Inflammatory macrophage treated with lipopolysaccharide for 4 hours (primary cell): ENCODE data around the gene CD58.
A peak's percentile ranks its signal among the peaks of the same experiment; 100 is the strongest.

Experiments used
- DNase-seq: peaks from one replicate; pipeline ENCODE4 v3.0.0-alpha.2; 2020

Gene CD58

GRCh38 chr1:116508085-116508983, 62.5 kb downstream of the CD58 start:
- DNase-seq, result peak; percentile 63

DNA sequence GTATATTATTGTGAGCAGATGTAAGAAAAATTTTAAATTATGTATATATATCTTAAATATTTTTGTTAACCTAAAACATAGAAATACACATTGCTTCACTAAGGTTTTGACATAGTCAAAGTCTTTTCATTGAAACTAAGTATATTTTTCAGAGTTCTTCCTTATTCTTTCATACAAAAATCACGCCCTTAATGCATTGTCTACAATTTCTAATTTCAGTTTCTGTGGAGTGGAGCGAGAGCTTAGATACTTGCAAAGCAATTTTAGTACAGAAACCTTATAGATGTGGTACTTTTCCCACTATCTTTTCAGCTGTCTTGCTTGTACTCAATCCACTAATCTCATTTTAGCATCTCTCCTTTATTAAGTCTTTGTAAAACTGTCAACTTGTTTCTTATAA, 63.2 kb downstream of the CD58 start:
- peak; percentile 81 for DNase-seq

- no peak for DNase-seq
Observed at GRCh38 chr1:116506132-116507004, 64.5 kb downstream of the CD58 start.

DNA sequence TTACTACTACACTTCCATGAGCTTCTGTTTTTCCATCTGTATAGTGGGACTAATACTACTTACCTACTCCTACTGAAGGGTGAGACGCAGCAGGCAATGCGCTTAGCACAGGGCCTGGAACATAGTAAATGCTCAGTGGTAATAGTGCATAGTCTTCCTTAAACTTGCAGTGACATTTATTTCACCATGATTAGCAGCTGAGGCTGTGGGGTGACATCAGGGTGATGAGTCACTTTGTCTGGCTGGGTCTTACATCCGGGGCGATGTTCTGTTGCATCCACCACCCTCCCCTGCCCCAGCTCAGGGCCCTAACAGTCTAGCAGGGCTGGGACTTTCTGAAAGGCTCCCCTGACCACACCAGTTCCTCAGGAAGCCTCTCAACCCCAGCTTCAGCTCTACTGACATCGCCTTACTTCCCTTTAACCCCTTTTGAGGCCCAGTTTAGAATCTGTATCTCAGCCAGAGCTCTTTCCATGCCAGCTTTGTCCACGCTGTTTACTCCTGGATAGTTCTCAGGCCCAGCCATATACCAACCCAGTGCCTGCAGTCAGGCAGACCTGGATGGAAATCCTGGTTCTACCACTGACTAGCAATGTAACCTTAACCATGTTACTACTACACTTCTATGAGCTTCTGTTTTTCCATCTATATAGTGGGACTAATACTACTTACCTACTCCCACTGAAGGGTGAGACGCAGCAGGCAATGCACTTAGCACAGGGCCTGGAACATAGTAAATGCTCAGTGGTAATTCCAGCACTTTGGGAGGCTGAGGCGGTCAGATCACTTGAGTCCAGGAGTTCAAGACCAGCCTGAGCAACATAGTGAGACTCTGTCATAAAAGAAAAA, 66.3 kb downstream of the CD58 start:
- DNase-seq, result peak; percentile 99

DNA sequence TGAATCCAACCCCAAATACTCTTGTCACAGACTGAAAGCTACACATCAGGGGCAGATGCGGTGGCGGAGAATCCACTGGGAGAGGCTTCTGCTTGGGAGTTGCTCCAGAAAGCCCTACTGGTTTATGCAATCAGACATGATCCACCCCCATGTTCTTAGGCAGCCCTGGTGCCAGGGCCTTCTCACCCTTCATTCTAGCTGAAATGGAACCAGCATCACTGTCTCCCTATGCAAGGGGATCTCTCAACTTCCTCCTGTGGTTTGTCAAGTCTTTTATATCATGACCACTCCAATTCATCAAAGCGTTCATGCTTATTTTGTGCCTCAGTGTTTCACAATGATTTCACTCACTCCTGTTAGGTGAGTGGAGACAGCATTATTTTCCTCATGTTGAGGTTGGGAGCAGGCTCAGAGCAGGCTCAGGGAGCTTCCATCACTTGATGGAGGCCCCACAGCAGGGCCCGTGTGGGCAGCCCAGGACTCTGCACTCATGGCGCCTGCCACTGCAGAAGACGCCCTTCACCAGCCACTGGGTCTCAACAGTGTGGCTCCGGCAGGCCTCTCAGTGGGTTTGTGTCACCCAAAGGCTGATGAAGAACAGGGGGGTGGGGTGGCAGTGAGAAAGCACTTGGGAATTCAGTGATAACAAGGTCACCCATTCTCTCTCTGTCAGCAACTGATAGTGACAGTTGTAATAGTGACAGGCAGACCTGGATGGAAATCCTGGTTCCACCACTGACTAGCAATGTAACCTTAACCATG, 67.1 kb downstream of the CD58 start:
- DNase-seq, result peak; percentile 95

GRCh38 chr1:116502671-116503314, 68.0 kb downstream of the CD58 start:
- no peak for DNase-seq

GRCh38 chr1:116501870-116502244, 69.0 kb downstream of the CD58 start:
- no peak for DNase-seq

- no peak for DNase-seq
Observed at GRCh38 chr1:116501125-116501869, 69.5 kb downstream of the CD58 start.

DNA sequence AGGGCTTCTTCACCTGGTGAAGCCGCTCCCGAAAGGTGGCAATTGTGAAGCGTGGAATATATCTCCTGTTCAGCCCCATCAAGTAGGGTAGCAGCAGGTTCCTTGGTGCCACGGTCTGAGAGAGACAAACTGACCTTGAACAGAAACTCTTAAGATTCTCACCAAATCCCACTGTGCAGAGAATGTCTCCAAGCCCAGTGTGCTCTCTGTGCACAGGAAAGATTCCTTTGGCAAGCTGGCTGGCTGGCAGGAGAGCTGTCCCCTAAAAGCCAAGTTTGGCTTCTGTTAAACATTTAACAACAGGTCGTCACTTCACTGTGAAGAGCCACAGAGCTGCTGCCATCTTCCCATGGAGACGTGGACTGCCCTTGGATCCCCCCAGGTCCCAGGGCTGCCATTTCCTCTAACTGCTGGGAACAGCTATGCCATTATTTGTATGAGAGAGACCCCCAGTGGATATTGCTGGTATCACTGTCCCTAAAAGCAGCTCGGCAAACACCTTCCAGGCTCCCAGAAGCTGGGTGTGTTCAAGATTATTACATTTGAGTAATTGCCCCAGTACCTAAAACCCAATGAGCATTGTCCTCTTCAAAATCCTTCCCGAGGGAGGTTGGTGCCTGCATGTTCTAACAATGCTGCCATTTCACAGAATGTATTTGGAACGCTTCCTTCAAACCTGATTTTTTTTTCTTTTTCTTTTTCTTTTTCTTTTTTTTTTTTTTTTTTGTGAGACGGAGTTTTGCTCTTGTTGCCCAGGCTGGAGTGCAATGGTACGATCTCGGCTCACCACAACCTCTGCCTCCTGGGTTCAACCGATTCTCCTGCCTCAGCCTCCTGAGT, 71.8 kb downstream of the CD58 start:
- peak; percentile 69 for DNase-seq

DNA sequence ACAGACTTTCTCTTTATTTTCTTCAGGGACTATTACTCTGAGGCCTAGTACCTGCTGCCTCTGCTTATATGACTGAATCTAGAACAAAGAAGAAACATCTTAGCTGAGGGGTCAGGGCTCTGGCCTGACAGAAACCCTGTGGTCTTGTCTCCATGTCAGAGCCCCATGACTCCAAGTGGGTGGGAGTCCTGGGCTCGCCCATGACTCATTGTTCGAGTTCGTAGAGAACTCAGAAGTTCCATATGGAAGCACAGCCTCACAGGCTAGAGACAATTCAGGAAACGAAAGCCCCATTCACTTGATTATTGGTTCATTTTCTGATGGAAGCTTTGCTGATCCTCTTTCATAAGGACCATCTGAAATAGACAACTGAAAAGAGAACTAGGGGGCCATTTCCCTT, 73.2 kb downstream of the CD58 start:
- peak; percentile 99 for DNase-seq

GRCh38 chr1:116496898-116497297, 73.9 kb downstream of the CD58 start:
- no peak for DNase-seq

DNA sequence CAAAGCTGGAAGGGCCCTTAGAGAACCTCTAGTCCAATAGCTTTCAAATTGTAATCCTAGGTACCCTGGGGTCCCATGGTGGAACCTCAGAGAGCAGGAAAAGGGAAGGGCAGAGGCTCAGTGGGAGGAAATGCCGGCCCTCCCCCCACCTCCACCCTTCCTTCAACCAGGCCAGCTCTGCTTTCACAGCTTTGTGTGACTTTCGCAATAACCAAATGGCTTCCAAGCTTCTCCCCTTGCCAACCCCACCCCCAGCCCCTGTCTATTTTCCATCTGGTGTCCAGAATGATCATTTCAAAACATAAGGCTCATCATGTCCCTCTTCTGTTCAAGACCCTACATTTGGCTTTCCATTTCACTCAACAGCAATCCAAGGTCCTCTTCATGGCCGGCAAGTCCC, 74.4 kb downstream of the CD58 start:
- DNase-seq, result peak; percentile 69

- no peak for DNase-seq
Observed at GRCh38 chr1:116495535-116495934, 75.3 kb downstream of the CD58 start.

- no peak for DNase-seq
Observed at GRCh38 chr1:116494745-116495144, 76.1 kb downstream of the CD58 start.

DNA sequence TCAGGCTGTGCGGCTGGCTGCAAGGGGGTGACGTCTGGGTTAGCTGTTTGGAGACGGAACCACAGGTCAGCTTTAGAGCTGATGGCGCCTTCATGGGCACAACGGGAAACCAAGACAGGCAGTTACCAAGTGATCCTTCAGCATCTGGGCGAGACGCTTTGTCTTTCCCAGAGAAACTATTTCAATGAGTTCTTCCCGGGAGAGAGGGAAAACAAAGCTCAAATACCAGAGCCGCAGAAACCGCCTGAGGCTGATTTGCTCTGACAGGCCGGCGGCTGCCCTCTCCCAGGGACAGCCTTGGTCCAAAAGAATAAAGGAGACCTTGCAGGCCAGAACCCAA, 76.5 kb downstream of the CD58 start:
- DNase-seq, result no peak

GRCh38 chr1:116493484-116494352, 77.1 kb downstream of the CD58 start:
- peak; percentile 29 for DNase-seq

DNA sequence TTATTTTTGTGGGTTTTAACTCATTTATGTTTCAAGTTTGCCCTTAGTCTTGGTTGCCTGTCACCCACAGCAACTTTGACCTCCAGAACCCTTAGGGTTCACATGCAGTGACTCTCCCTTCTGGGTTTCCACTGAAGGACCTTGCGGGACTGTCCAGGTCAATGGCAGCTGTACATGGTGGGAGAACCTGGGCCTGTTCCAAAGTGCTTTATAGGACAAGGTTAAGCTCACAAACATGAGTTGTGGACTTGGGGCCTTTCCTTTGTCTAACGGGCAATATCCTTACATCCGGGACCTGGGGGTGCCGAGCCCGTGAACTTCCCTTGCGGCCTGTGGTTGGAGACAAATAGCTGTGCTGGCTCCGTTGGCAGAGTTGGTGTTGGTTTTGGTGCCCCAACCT, 77.8 kb downstream of the CD58 start:
- no peak for DNase-seq

GRCh38 chr1:116492358-116492811, 78.4 kb downstream of the CD58 start:
- peak; percentile 31 for DNase-seq
